Activated T-helper 1 cell treated with anti-CD3 and anti-CD28 coated beads, Interleukin-12 subunit alpha, Interleukin-12 subunit beta, Interleukin-2, Interleukin-4 antibody, amounts not matched to agents 30 ng/mL and 10 ng/mL and 1 ng/mL, durations not matched to agents 14 hours and 24 hours and 36 hours (primary cell): ENCODE measurements around the gene NFXL1. TPM values are rescaled to one million over a fixed set of nuclear protein-coding genes. Genes with fewer than 3 reads are reported as not detected.
"Not testable (repeated sequence)": the region's sequence is repeated elsewhere in the genome, so short reads cannot be mapped to it uniquely, and the experiment has no call there.

Source experiments
- DNase-seq: peaks from one replicate; pipeline ENCODE4 v3.0.0; 2021; ENCODE audit warnings: low spot score
- H3K27ac Mint-ChIP-seq: one replicate; pipeline ENCODE4 v1.8.0; 2021; ENCODE audit warnings: mild to moderate bottlenecking, mixed read lengths
- H3K27me3 Mint-ChIP-seq: one replicate; pipeline ENCODE4 v1.8.0; 2022; ENCODE audit warnings: mild to moderate bottlenecking, moderate library complexity, mixed read lengths; ENCODE audit not compliant: insufficient read depth
- H3K36me3 Mint-ChIP-seq: one replicate; pipeline ENCODE4 v1.8.0; 2021; ENCODE audit warnings: low read depth, mixed read lengths
- H3K4me1 Mint-ChIP-seq: one replicate; pipeline ENCODE4 v1.8.0; 2021; ENCODE audit warnings: low read depth, mixed read lengths
- H3K4me3 Mint-ChIP-seq: one replicate; pipeline ENCODE4 v1.8.0; 2021; ENCODE audit warnings: mild to moderate bottlenecking, moderate library complexity, mixed read lengths
- H3K9me3 Mint-ChIP-seq: one replicate; pipeline ENCODE4 v1.8.0; 2021; ENCODE audit warnings: mixed read lengths
- intact Hi-C: fragments of 100-400 bp; cut with micrococcal nuclease; formaldehyde crosslinking; loops from one replicate; pipeline ENCODE4 v1.15.1; 2024
- total RNA-seq: library from RNA; stranded (reverse); gene quantifications from 2 replicates; pipeline ENCODE4 v1.2.3, GENCODE V29; 2022

NFXL1 gene
- total RNA-seq, 1 donor from 2014 or later, result 13.1 TPM

GRCh38 chr4:47922436-47923260 lies 8.3 kb upstream of the NFXL1 start:
- H3K27me3 Mint-ChIP-seq, result peaks cover 26% of the 10 kb centered on the region
- H3K9me3 Mint-ChIP-seq, H3K4me3 Mint-ChIP-seq, H3K4me1 Mint-ChIP-seq, DNase-seq, intact Hi-C loops, H3K36me3 Mint-ChIP-seq, H3K27ac Mint-ChIP-seq: not testable (repeated sequence)

GRCh38 chr4:47917163-47917562 lies 2.8 kb upstream of the NFXL1 start:
- H3K4me3 Mint-ChIP-seq, H3K9me3 Mint-ChIP-seq, DNase-seq, H3K27ac Mint-ChIP-seq: not testable (repeated sequence)
- H3K4me1 Mint-ChIP-seq, result peaks cover 18% of the 10 kb centered on the region
- intact Hi-C loops, result loop anchor here (5.0 to 10.0 kb wide), 2 partner anchors 435 to 868 kb away; partner anchors contain the start of gene FRYL
- peaks cover 13% of the 10 kb centered on the region for H3K36me3 Mint-ChIP-seq
- H3K27me3 Mint-ChIP-seq, result peaks cover 13% of the 10 kb centered on the region

- peak overlapping the region; percentile 95 for H3K27ac Mint-ChIP-seq
- intact Hi-C loops, result loop anchor here (2.0 to 10.0 kb wide), 4 partner anchors 101 to 869 kb away; partner anchors contain the start of genes CNGA1, FRYL and NIPAL1
- H3K27me3 Mint-ChIP-seq, result peaks cover 7% of the 10 kb centered on the region
- H3K4me1 Mint-ChIP-seq, result peaks cover 30% of the 10 kb centered on the region
- peak overlapping the region; percentile 90 for H3K4me3 Mint-ChIP-seq
- H3K36me3 Mint-ChIP-seq, result peaks cover 19% of the 10 kb centered on the region
- H3K9me3 Mint-ChIP-seq, result peaks cover 6% of the 10 kb centered on the region
- no peak for DNase-seq
Measured at GRCh38 chr4:47915378-47915777, 995 bp upstream of the NFXL1 start.

GRCh38 chr4:47914926-47915237 lies 499 bp upstream of the NFXL1 start:
- H3K9me3 Mint-ChIP-seq, result peaks cover 6% of the 10 kb centered on the region
- H3K27ac Mint-ChIP-seq, result peak overlapping the region; percentile 95
- H3K27me3 Mint-ChIP-seq, result peaks cover 2% of the 10 kb centered on the region
- no peak for DNase-seq
- peak overlapping the region; percentile 90 for H3K4me3 Mint-ChIP-seq
- peaks cover 19% of the 10 kb centered on the region for H3K36me3 Mint-ChIP-seq
- intact Hi-C loops, result loop anchor here (1.0 to 10.0 kb wide), 14 partner anchors 41 to 917 kb away; partner anchors contain the start of genes CNGA1, COMMD8, CORIN and FRYL
- peaks cover 31% of the 10 kb centered on the region for H3K4me1 Mint-ChIP-seq

GRCh38 chr4:47913861-47914219 lies 543 bp downstream of the NFXL1 start:
- peaks cover 31% of the 10 kb centered on the region for H3K4me1 Mint-ChIP-seq
- intact Hi-C loops, result loop anchor here (1.0 to 10.0 kb wide), 13 partner anchors 40 to 918 kb away; partner anchors contain the start of genes CNGA1, COMMD8, CORIN and FRYL

GRCh38 chr4:47913330-47913729 lies 1.1 kb downstream of the NFXL1 start:
- intact Hi-C loops, result loop anchor here (5.0 to 10.0 kb wide), 5 partner anchors 76 to 919 kb away; partner anchors contain the start of genes CORIN, FRYL and OCIAD1

More at GRCh38 chr4:47913861-47914219, 543 bp downstream of the NFXL1 start:
- DNase-seq, result peak; percentile 13
- peaks cover 18% of the 10 kb centered on the region for H3K36me3 Mint-ChIP-seq
- no peaks in the 10 kb centered on the region for H3K27me3 Mint-ChIP-seq
- H3K27ac Mint-ChIP-seq, result peak overlapping the region; percentile 95
- H3K9me3 Mint-ChIP-seq, result peaks cover 6% of the 10 kb centered on the region
- H3K4me3 Mint-ChIP-seq, result peak overlapping the region; percentile 90

GRCh38 chr4:47907089-47907646 lies 7.2 kb downstream of the NFXL1 start:
- H3K36me3 Mint-ChIP-seq, result peaks cover 26% of the 10 kb centered on the region
- H3K27ac Mint-ChIP-seq, result no peak overlapping the region
- H3K4me1 Mint-ChIP-seq, result peaks cover 18% of the 10 kb centered on the region
- DNase-seq, result no peak
- H3K4me3 Mint-ChIP-seq, result no peak overlapping the region
- intact Hi-C loops, result no loop called here
- H3K9me3 Mint-ChIP-seq, result no peaks in the 10 kb centered on the region
- H3K27me3 Mint-ChIP-seq, result no peaks in the 10 kb centered on the region

More at GRCh38 chr4:47913330-47913729, 1.1 kb downstream of the NFXL1 start:
- H3K27ac Mint-ChIP-seq, result peak overlapping the region; percentile 95
- H3K36me3 Mint-ChIP-seq, result peaks cover 17% of the 10 kb centered on the region
- DNase-seq, result no peak
- H3K4me3 Mint-ChIP-seq, result peak overlapping the region; percentile 90
- peaks cover 33% of the 10 kb centered on the region for H3K4me1 Mint-ChIP-seq
- peaks cover under 1% of the 10 kb centered on the region for H3K9me3 Mint-ChIP-seq
- no peaks in the 10 kb centered on the region for H3K27me3 Mint-ChIP-seq

GRCh38 chr4:47899639-47900038 lies 14.7 kb downstream of the NFXL1 start:
- Mint-ChIP-seq H3K4me3 (no peak overlapping the region), H3K4me1 (no peaks in the 10 kb centered on the region), H3K36me3 (peaks cover 29% of the 10 kb centered on the region), H3K27me3 (no peaks in the 10 kb centered on the region), H3K9me3 (no peaks in the 10 kb centered on the region), H3K27ac (no peak overlapping the region)
- DNase-seq, result no peak
- intact Hi-C loops, result no loop called here

- Mint-ChIP-seq H3K27me3 (no peaks in the 10 kb centered on the region), H3K9me3 (no peaks in the 10 kb centered on the region), H3K4me3 (no peak overlapping the region), H3K36me3 (peaks cover 35% of the 10 kb centered on the region), H3K4me1 (peaks cover 6% of the 10 kb centered on the region), H3K27ac (peak overlapping the region; percentile 42)
- intact Hi-C loops, result loop anchor here (2.0 kb wide), 1 partner anchor 17 kb away; no protein-coding TSS in a partner anchor
- no peak for DNase-seq
Measured at GRCh38 chr4:47891928-47892327, 22.5 kb downstream of the NFXL1 start.

- no peaks in the 10 kb centered on the region for H3K27me3 Mint-ChIP-seq
- no peak for DNase-seq
- H3K4me1 Mint-ChIP-seq, result no peaks in the 10 kb centered on the region
- intact Hi-C loops, result no loop called here
- no peaks in the 10 kb centered on the region for H3K9me3 Mint-ChIP-seq
- no peak overlapping the region for H3K27ac Mint-ChIP-seq
- H3K4me3 Mint-ChIP-seq, result no peak overlapping the region
- H3K36me3 Mint-ChIP-seq, result peaks cover 40% of the 10 kb centered on the region
Measured at GRCh38 chr4:47882228-47882627, 32.2 kb downstream of the NFXL1 start.

GRCh38 chr4:47879458-47879857 lies 34.9 kb downstream of the NFXL1 start:
- no peaks in the 10 kb centered on the region for H3K27me3 Mint-ChIP-seq
- H3K4me1 Mint-ChIP-seq, result peaks cover 1% of the 10 kb centered on the region
- H3K4me3 Mint-ChIP-seq, result no peak overlapping the region
- peaks cover 40% of the 10 kb centered on the region for H3K36me3 Mint-ChIP-seq
- DNase-seq, result no peak
- no peaks in the 10 kb centered on the region for H3K9me3 Mint-ChIP-seq
- intact Hi-C loops, result no loop called here
- H3K27ac Mint-ChIP-seq, result no peak overlapping the region

GRCh38 chr4:47876784-47877546 lies 37.4 kb downstream of the NFXL1 start:
- no peak for DNase-seq
- intact Hi-C loops, result no loop called here
- Mint-ChIP-seq H3K4me1 (peaks cover 8% of the 10 kb centered on the region), H3K36me3 (peaks cover 42% of the 10 kb centered on the region), H3K4me3 (no peak overlapping the region), H3K27ac (no peak overlapping the region), H3K27me3 (no peaks in the 10 kb centered on the region), H3K9me3 (no peaks in the 10 kb centered on the region)
